GM12872 (cell line): ENCODE measurements around the gene KCTD13.
A peak's percentile ranks its signal among the peaks of the same experiment; 100 is the strongest.

Experiments
- CTCF ChIP-seq: IDR thresholded peaks from 3 replicates; pipeline ENCODE4 v1.5.1; 2011; ENCODE audit warnings: low read depth, mild to moderate bottlenecking, low read length, moderate library complexity; ENCODE audit not compliant: insufficient read depth

KCTD13 gene

DNA sequence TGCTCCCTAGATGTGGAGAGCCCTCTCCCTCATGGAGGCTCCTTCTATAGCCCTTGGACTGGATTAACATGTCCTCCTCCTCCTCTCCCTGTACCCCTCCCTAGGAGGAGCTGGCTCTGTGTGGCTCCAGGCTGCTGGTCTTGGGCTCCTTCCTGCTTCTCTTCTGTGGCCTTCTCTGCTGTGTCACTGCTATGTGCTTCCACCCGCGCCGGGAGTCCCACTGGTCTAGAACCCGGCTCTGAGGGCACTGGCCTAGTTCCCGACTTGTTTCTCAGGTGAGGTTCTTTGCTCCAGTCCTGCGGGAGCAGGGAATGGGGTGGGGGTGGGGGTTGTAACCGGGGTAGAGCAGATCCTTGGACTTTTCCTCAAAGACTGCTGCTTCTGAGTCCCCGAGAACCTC is 45.3 kb upstream of the KCTD13 start:
- TF ChIP-seq CTCF: no peak

DNA sequence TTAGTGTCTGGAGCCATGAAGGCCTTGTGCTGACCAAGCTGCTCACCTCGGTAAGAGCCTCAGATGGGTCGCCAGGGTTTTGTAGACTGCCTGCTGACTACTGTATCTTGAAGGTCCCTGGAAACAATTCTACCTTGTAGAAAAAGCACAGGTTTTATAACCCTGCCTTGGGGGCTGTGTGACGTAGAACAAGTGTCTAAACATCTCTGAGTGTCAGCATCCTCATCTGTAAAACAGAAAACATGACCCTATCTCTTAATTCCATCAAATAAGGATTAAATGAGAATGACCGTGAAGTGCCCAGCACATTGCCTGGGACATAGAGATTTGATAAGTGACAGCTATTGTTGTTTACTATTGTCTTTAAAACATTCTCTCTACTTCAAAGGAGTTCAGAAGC is 42.2 kb upstream of the KCTD13 start:
- TF ChIP-seq CTCF: no peak

- no peak for TF ChIP-seq CTCF
These were observed 37.2 kb upstream of the KCTD13 start for GRCh38 chr16:29963021-29963743.

- no peak for TF ChIP-seq CTCF
These were observed 36.4 kb upstream of the KCTD13 start for GRCh38 chr16:29962344-29962994.

GRCh38 chr16:29961479-29962343 is 35.7 kb upstream of the KCTD13 start, which contains the start of gene TMEM219:
Gene TMEM219, plus strand, starts transcription at chr16:29962079. Its CDS starts 1,065 bp downstream, at chr16:29963144.
- peak; percentile 41; the same call in 2 of the 3 replicates for TF ChIP-seq CTCF

DNA sequence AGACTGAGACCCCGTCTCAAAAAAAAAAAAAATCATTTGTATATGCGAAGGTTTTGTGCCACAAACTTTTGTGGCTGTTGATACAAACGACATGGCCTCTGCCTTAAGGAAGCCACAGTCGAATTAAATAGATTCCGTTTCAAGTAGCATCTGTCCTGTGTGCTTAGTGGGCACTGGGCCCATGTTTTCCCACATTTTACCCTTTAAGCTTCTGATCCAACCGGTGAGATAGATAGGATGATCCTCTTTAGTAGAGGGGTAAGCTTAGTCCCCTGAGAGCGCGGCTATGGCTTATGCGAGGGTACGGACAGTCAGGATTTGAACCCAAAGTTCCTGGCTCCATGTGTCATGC is 35.1 kb upstream of the KCTD13 start:
- TF ChIP-seq CTCF: no peak

DNA sequence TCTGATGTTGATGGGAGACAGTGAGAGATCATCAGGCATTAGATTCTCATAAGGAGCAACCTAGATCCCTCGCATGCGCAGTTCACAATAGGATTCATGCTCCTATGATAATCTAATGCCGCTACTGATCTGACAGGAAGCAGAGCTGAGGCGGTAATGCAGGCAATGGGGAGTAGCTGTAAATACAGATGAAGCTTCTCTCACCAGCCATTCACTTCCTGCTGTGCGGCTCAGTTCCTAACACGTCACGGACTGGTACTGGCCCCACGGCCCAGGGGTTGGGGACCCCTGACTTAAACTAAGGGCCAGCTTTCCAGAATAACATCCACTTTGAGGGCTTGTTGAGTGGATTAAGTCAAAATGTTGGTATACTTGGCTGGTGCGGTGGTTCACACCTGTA is 33.3 kb upstream of the KCTD13 start:
- no peak for TF ChIP-seq CTCF
